DND-41 (cell line): ENCODE results near the gene CFAP91.

Experiments used
- ATAC-seq: fragments of 200-7000 bp; cut with Tn5 transposase; 3 replicates; pipeline ENCODE4 v1.9.1; 2021; ENCODE audit warnings: low read depth; ENCODE audit not compliant: insufficient read depth
- DNase-seq: peaks from one replicate; pipeline ENCODE4 v3.0.0-alpha.2; 2020
- H2AFZ ChIP-seq: 2 replicates; pipeline ENCODE4 v1.6.0; 2012; ENCODE audit warnings: low read depth, low read length
- H3K27ac ChIP-seq: 2 replicates; pipeline ENCODE4 v1.5.1; 2012; ENCODE audit warnings: low read length, inconsistent platforms
- H3K27me3 ChIP-seq: fragments of 200-600 bp; sonication (generic); 2 replicates; pipeline ENCODE4 v1.6.0; 2012; ENCODE audit warnings: low read length, mild to moderate bottlenecking, inconsistent platforms; ENCODE audit not compliant: insufficient read depth, poor library complexity
- H3K36me3 ChIP-seq: 2 replicates; pipeline ENCODE4 v1.5.1; 2012; ENCODE audit warnings: low read length, inconsistent platforms; ENCODE audit not compliant: insufficient read depth
- H3K4me1 ChIP-seq: 2 replicates; pipeline ENCODE4 v1.5.1; 2012; ENCODE audit warnings: mild to moderate bottlenecking, low read length; ENCODE audit not compliant: insufficient read depth
- H3K4me2 ChIP-seq: 2 replicates; pipeline ENCODE4 v1.6.0; 2012; ENCODE audit warnings: mild to moderate bottlenecking, moderate library complexity, low read length, inconsistent platforms; ENCODE audit not compliant: insufficient read depth
- H3K4me3 ChIP-seq, 2 experiments: fragments of 200-600 bp in 1 of 2; shearing (Covaris generic) in 1 of 2; 2 replicates each; pipeline ENCODE4 v1.5.1; 2012 to 2016; ENCODE audit warnings: inconsistent platforms in 2 of 2, low read length in 2 of 2, mild to moderate bottlenecking in 2 of 2, low read depth in 1 of 2, moderate library complexity in 1 of 2
- H3K79me2 ChIP-seq: 2 replicates; pipeline ENCODE4 v1.6.0; 2012; ENCODE audit warnings: low read length, inconsistent platforms; ENCODE audit not compliant: insufficient read depth
- H3K9ac ChIP-seq: 2 replicates; pipeline ENCODE4 v1.6.0; 2012; ENCODE audit warnings: low read depth, mild to moderate bottlenecking, inconsistent platforms, low read length, moderate library complexity
- H3K9me3 ChIP-seq: 2 replicates; pipeline ENCODE4 v1.5.1; 2012; ENCODE audit warnings: low read length, moderate library complexity, mild to moderate bottlenecking, inconsistent platforms; ENCODE audit not compliant: insufficient read depth, severe bottlenecking
- H4K20me1 ChIP-seq: 2 replicates; pipeline ENCODE4 v1.6.0; 2012; ENCODE audit warnings: low read length; ENCODE audit not compliant: insufficient read depth
- CTCF ChIP-seq: IDR thresholded peaks from 2 replicates; pipeline ENCODE4 v1.5.1; 2012; ENCODE audit warnings: borderline replicate concordance, low read length, moderate library complexity, mild to moderate bottlenecking; ENCODE audit not compliant: poor library complexity, severe bottlenecking; ENCODE audit errors: extremely low read depth
- EZH2 ChIP-seq: IDR thresholded peaks from 3 replicates; pipeline ENCODE4 v1.6.1; 2012; ENCODE audit warnings: borderline replicate concordance, low read depth, mild to moderate bottlenecking, moderate library complexity, low read length, inconsistent platforms; ENCODE audit not compliant: severe bottlenecking

Gene CFAP91

GRCh38 chr3:119663885-119664284, 38.9 kb upstream of the CFAP91 start:
- Histone ChIP-seq H3K4me1 (no peaks in the 10 kb centered on the region), H3K4me2 (no peak overlapping the region), H2AFZ (no peak overlapping the region), H3K9ac (no peak overlapping the region), H3K79me2 (no peaks in the 10 kb centered on the region), H3K4me3 (no peak overlapping the region), H4K20me1 (no peaks in the 10 kb centered on the region), H3K9me3 (no peaks in the 10 kb centered on the region), H3K36me3 (peaks cover 10% of the 10 kb centered on the region; the same call in 1 of the 2 replicates), H3K27ac (no peak overlapping the region), H3K27me3 (no peaks in the 10 kb centered on the region)
- ATAC-seq (no peak), DNase-seq (no peak)
- TF ChIP-seq CTCF (no peak), EZH2 (no peak)

GRCh38 chr3:119664370-119664769, 38.5 kb upstream of the CFAP91 start:
- H2AFZ ChIP-seq, result no peak overlapping the region
- H3K4me1 ChIP-seq, result no peaks in the 10 kb centered on the region
- ATAC-seq (no peak), DNase-seq (no peak)
- TF ChIP-seq EZH2 (no peak), CTCF (no peak)
- H4K20me1 ChIP-seq, result no peaks in the 10 kb centered on the region
- H3K9ac ChIP-seq, result no peak overlapping the region
- peaks cover 15% of the 10 kb centered on the region; the same call in 1 of the 2 replicates for H3K36me3 ChIP-seq
- H3K27ac ChIP-seq, result no peak overlapping the region
- H3K79me2 ChIP-seq, result no peaks in the 10 kb centered on the region
- H3K4me3 ChIP-seq, result no peak overlapping the region
- H3K27me3 ChIP-seq, result no peaks in the 10 kb centered on the region
- no peaks in the 10 kb centered on the region for H3K9me3 ChIP-seq
- no peak overlapping the region for H3K4me2 ChIP-seq

- Histone ChIP-seq H2AFZ (no peak overlapping the region), H3K27ac (no peak overlapping the region), H3K4me3 (no peak overlapping the region), H3K9ac (no peak overlapping the region), H3K36me3 (peaks cover 17% of the 10 kb centered on the region; the same call in 1 of the 2 replicates), H3K27me3 (no peaks in the 10 kb centered on the region), H3K9me3 (no peaks in the 10 kb centered on the region), H3K4me2 (no peak overlapping the region), H3K79me2 (no peaks in the 10 kb centered on the region), H3K4me1 (no peaks in the 10 kb centered on the region), H4K20me1 (no peaks in the 10 kb centered on the region)
- ATAC-seq (no peak), DNase-seq (no peak)
- TF ChIP-seq CTCF (no peak), EZH2 (no peak)
Observed at GRCh38 chr3:119664850-119665379, 37.9 kb upstream of the CFAP91 start.
